Measurements from ENCODE around the gene FRMD6.

GRCh38 chr14:51628238-51628637 is 23.5 kb upstream of the FRMD6 start:
- TF ChIP-seq FOXM1 (IDR thresholded peaks at IDR 0.05; ENCODE audit: borderline replicate concordance) = no peak
- no peak for TF ChIP-seq NFRKB (IDR thresholded peaks at IDR 0.05)
- no peak for TF ChIP-seq LEF1 (IDR thresholded peaks at IDR 0.05; ENCODE audit: borderline replicate concordance)
- TF ChIP-seq SP1 (IDR thresholded peaks at IDR 0.05) = no peak
- TF ChIP-seq L3MBTL2 (conservative IDR thresholded peaks at IDR 0.05) = no peak
- TF ChIP-seq BHLHE40 (IDR thresholded peaks at IDR 0.05; ENCODE audit: borderline replicate concordance) = no peak
- TF ChIP-seq ELF4 (IDR thresholded peaks at IDR 0.05) = no peak
- TF ChIP-seq FOXK2 (IDR thresholded peaks at IDR 0.05) = no peak
- no peak for TF ChIP-seq ARNT (IDR thresholded peaks at IDR 0.05)
- no peak for TF ChIP-seq FOXA1 (IDR thresholded peaks at IDR 0.05)
- TF ChIP-seq, protein P1, sequence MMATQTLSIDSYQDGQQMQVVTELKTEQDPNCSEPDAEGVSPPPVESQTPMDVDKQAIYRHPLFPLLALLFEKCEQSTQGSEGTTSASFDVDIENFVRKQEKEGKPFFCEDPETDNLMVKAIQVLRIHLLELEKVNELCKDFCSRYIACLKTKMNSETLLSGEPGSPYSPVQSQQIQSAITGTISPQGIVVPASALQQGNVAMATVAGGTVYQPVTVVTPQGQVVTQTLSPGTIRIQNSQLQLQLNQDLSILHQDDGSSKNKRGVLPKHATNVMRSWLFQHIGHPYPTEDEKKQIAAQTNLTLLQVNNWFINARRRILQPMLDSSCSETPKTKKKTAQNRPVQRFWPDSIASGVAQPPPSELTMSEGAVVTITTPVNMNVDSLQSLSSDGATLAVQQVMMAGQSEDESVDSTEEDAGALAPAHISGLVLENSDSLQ (IDR thresholded peaks at IDR 0.05) = no peak
- TF ChIP-seq TARDBP (IDR thresholded peaks at IDR 0.05) = no peak
- no peak for TF ChIP-seq HDGF (IDR thresholded peaks at IDR 0.05; ENCODE audit: borderline replicate concordance)
